DND-41 (cell line): ENCODE measurements around the gene MAP2K5.
A peak's percentile ranks its signal among the peaks of the same experiment; 100 is the strongest.

Experiments used
- ATAC-seq: fragments of 200-7000 bp; cut with Tn5 transposase; 3 replicates; pipeline ENCODE4 v1.9.1; 2021; ENCODE audit warnings: low read depth; ENCODE audit not compliant: insufficient read depth
- DNase-seq: peaks from one replicate; pipeline ENCODE4 v3.0.0-alpha.2; 2020
- H2AFZ ChIP-seq: 2 replicates; pipeline ENCODE4 v1.6.0; 2012; ENCODE audit warnings: low read depth, low read length
- H3K27ac ChIP-seq: 2 replicates; pipeline ENCODE4 v1.5.1; 2012; ENCODE audit warnings: low read length, inconsistent platforms
- H3K27me3 ChIP-seq: fragments of 200-600 bp; sonication (generic); 2 replicates; pipeline ENCODE4 v1.6.0; 2012; ENCODE audit warnings: low read length, mild to moderate bottlenecking, inconsistent platforms; ENCODE audit not compliant: insufficient read depth, poor library complexity
- H3K36me3 ChIP-seq: 2 replicates; pipeline ENCODE4 v1.5.1; 2012; ENCODE audit warnings: low read length, inconsistent platforms; ENCODE audit not compliant: insufficient read depth
- H3K4me1 ChIP-seq: 2 replicates; pipeline ENCODE4 v1.5.1; 2012; ENCODE audit warnings: mild to moderate bottlenecking, low read length; ENCODE audit not compliant: insufficient read depth
- H3K4me2 ChIP-seq: 2 replicates; pipeline ENCODE4 v1.6.0; 2012; ENCODE audit warnings: mild to moderate bottlenecking, moderate library complexity, low read length, inconsistent platforms; ENCODE audit not compliant: insufficient read depth
- H3K4me3 ChIP-seq, 2 experiments: fragments of 200-600 bp in 1 of 2; shearing (Covaris generic) in 1 of 2; 2 replicates each; pipeline ENCODE4 v1.5.1; 2012 to 2016; ENCODE audit warnings: inconsistent platforms in 2 of 2, low read length in 2 of 2, mild to moderate bottlenecking in 2 of 2, low read depth in 1 of 2, moderate library complexity in 1 of 2
- H3K79me2 ChIP-seq: 2 replicates; pipeline ENCODE4 v1.6.0; 2012; ENCODE audit warnings: low read length, inconsistent platforms; ENCODE audit not compliant: insufficient read depth
- H3K9ac ChIP-seq: 2 replicates; pipeline ENCODE4 v1.6.0; 2012; ENCODE audit warnings: low read depth, mild to moderate bottlenecking, inconsistent platforms, low read length, moderate library complexity
- H3K9me3 ChIP-seq: 2 replicates; pipeline ENCODE4 v1.5.1; 2012; ENCODE audit warnings: low read length, moderate library complexity, mild to moderate bottlenecking, inconsistent platforms; ENCODE audit not compliant: insufficient read depth, severe bottlenecking
- H4K20me1 ChIP-seq: 2 replicates; pipeline ENCODE4 v1.6.0; 2012; ENCODE audit warnings: low read length; ENCODE audit not compliant: insufficient read depth
- CTCF ChIP-seq: IDR thresholded peaks from 2 replicates; pipeline ENCODE4 v1.5.1; 2012; ENCODE audit warnings: borderline replicate concordance, low read length, moderate library complexity, mild to moderate bottlenecking; ENCODE audit not compliant: poor library complexity, severe bottlenecking; ENCODE audit errors: extremely low read depth
- EZH2 ChIP-seq: IDR thresholded peaks from 3 replicates; pipeline ENCODE4 v1.6.1; 2012; ENCODE audit warnings: borderline replicate concordance, low read depth, mild to moderate bottlenecking, moderate library complexity, low read length, inconsistent platforms; ENCODE audit not compliant: severe bottlenecking

The MAP2K5 gene

GRCh38 chr15:67840749-67841512 lies 298.4 kb downstream of the MAP2K5 start:
- no peaks in the 10 kb centered on the region for H4K20me1 ChIP-seq
- H2AFZ ChIP-seq = peak overlapping the region; percentile 98
- H3K27ac ChIP-seq = peak overlapping the region; percentile 98
- TF ChIP-seq EZH2 (no peak), CTCF (no peak)
- H3K27me3 ChIP-seq = no peaks in the 10 kb centered on the region
- H3K36me3 ChIP-seq = no peaks in the 10 kb centered on the region
- H3K4me1 ChIP-seq = peaks cover 40% of the 10 kb centered on the region
- ATAC-seq (peak; percentile 46), DNase-seq (peak; percentile 50)
- H3K79me2 ChIP-seq = no peaks in the 10 kb centered on the region
- no peaks in the 10 kb centered on the region for H3K9me3 ChIP-seq
- peak overlapping the region; percentile 96 for H3K4me2 ChIP-seq
- H3K9ac ChIP-seq = peak overlapping the region; percentile 97
- peak overlapping the region; percentile 74 to 94 for H3K4me3 ChIP-seq

GRCh38 chr15:67841513-67841762 lies 298.9 kb downstream of the MAP2K5 start:
- peak overlapping the region; percentile 96 for H3K4me2 ChIP-seq
- no peak for TF ChIP-seq EZH2
- TF ChIP-seq CTCF = no peak
- H3K79me2 ChIP-seq = no peaks in the 10 kb centered on the region

GRCh38 chr15:67843092-67843501 lies 300.6 kb downstream of the MAP2K5 start:
- H3K27ac ChIP-seq = no peak overlapping the region
- H3K9ac ChIP-seq = no peak overlapping the region
- no peak overlapping the region for H3K4me2 ChIP-seq
- DNase-seq (no peak), ATAC-seq (no peak)
- TF ChIP-seq CTCF = no peak
- TF ChIP-seq EZH2 = no peak
- H3K9me3 ChIP-seq = no peaks in the 10 kb centered on the region
- H4K20me1 ChIP-seq = no peaks in the 10 kb centered on the region
- no peaks in the 10 kb centered on the region for H3K27me3 ChIP-seq
- no peak overlapping the region for H3K4me3 ChIP-seq
- H3K4me1 ChIP-seq = peaks cover 27% of the 10 kb centered on the region
- no peak overlapping the region for H2AFZ ChIP-seq
- H3K36me3 ChIP-seq = no peaks in the 10 kb centered on the region
- H3K79me2 ChIP-seq = no peaks in the 10 kb centered on the region

More at GRCh38 chr15:67841513-67841762, 298.9 kb downstream of the MAP2K5 start:
- Histone ChIP-seq H4K20me1 (no peaks in the 10 kb centered on the region), H3K4me3 (peak overlapping the region; percentile 74 to 94; a peak in 3 of 4 replicates), H3K27me3 (no peaks in the 10 kb centered on the region), H2AFZ (peak overlapping the region; percentile 98), H3K9ac (peak overlapping the region; percentile 97), H3K27ac (peak overlapping the region; percentile 98), H3K4me1 (peaks cover 35% of the 10 kb centered on the region), H3K9me3 (no peaks in the 10 kb centered on the region), H3K36me3 (no peaks in the 10 kb centered on the region)
- DNase-seq = no peak
- no peak for ATAC-seq
